ENCODE data around the gene CTSL.

- no peak for TF ChIP-seq EZH2 (IDR thresholded peaks at IDR 0.05; ENCODE audit: low read length)
- TF ChIP-seq, protein P1, sequence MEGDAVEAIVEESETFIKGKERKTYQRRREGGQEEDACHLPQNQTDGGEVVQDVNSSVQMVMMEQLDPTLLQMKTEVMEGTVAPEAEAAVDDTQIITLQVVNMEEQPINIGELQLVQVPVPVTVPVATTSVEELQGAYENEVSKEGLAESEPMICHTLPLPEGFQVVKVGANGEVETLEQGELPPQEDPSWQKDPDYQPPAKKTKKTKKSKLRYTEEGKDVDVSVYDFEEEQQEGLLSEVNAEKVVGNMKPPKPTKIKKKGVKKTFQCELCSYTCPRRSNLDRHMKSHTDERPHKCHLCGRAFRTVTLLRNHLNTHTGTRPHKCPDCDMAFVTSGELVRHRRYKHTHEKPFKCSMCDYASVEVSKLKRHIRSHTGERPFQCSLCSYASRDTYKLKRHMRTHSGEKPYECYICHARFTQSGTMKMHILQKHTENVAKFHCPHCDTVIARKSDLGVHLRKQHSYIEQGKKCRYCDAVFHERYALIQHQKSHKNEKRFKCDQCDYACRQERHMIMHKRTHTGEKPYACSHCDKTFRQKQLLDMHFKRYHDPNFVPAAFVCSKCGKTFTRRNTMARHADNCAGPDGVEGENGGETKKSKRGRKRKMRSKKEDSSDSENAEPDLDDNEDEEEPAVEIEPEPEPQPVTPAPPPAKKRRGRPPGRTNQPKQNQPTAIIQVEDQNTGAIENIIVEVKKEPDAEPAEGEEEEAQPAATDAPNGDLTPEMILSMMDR (optimal IDR thresholded peaks at IDR 0.05 in 1 of 3, IDR thresholded peaks at IDR 0.05 in 1 of 3, conservative IDR thresholded peaks at IDR 0.05 in 1 of 3; ENCODE audit: extremely low read depth in 1 of 3, insufficient read depth in 2 of 3, low read length in 3 of 3), result no peak
These were observed 12.5 kb upstream of the CTSL start for GRCh38 chr9:87713278-87713987.

Measured in keratinocyte (primary cell).